Muscle of back (tissue), 13 donors: ENCODE measurements around the gene EXOSC9. TPM values are rescaled to one million over a fixed set of nuclear protein-coding genes. Genes with fewer than 3 reads are reported as not detected.
A peak's percentile ranks its signal among the peaks of the same experiment; 100 is the strongest.
"Not testable (repeated sequence)": the region's sequence is repeated elsewhere in the genome, so short reads cannot be mapped to it uniquely, and the experiment has no call there.

Experiments
- DNase-seq, 3 donors: peaks; one replicate each; pipeline versions ENCODE4 v3.0.0 to v3.0.0-alpha.2; 2013
- long read RNA-seq, 9 donors: transcript quantifications; one replicate each; lab custom pipeline, GENCODE V29; 2026
- polyA plus RNA-seq, 10 donors: library from polyadenylated mRNA; unstranded; fragments of 120-200 nt; gene quantifications; one replicate each; pipeline ENCODE4 v1.2.1, GENCODE V29; 2013; ENCODE audit not compliant: insufficient read length in 10 of 10

Gene EXOSC9
- 10 to 100 TPM; 23.9 to 42.3 (median 32.5) TPM for polyA plus RNA-seq
- long read RNA-seq, donor 1, partial matches to known transcripts: 6 of 9 reads
- long read RNA-seq, donor 1, other reads (novel, unspliced or antisense): 0 of 9 reads
- long read RNA-seq, donor 2, transcript EXOSC9-201 (12 exons, 1,481 nt): major isoform, 8 of 8 reads
- long read RNA-seq, donor 2, partial matches to known transcripts: 0 of 8 reads
- long read RNA-seq, donor 2, other reads (novel, unspliced or antisense): 0 of 8 reads
- long read RNA-seq, donor 3: 0 reads
- long read RNA-seq, donor 4, partial matches to known transcripts: 0 of 5 reads
- long read RNA-seq, donor 4, other reads (novel, unspliced or antisense): 0 of 5 reads
- long read RNA-seq, donor 5, transcript EXOSC9-201 (12 exons, 1,481 nt): major isoform, 6 of 7 reads
- long read RNA-seq, donor 5, partial matches to known transcripts: 0 of 7 reads
- long read RNA-seq, donor 5, other reads (novel, unspliced or antisense): 0 of 7 reads
- long read RNA-seq, donor 6, transcript EXOSC9-201 (12 exons, 1,481 nt): major isoform, 9 of 11 reads
- long read RNA-seq, donor 6, partial matches to known transcripts: 0 of 11 reads
- long read RNA-seq, donor 6, other reads (novel, unspliced or antisense): 0 of 11 reads
- long read RNA-seq, donor 7, partial matches to known transcripts: 0 of 2 reads
- long read RNA-seq, donor 7, other reads (novel, unspliced or antisense): 0 of 2 reads
- long read RNA-seq, donor 8, partial matches to known transcripts: 0 of 1 reads
- long read RNA-seq, donor 8, other reads (novel, unspliced or antisense): 0 of 1 reads
- long read RNA-seq, donor 9, partial matches to known transcripts: 0 of 1 reads
- long read RNA-seq, donor 9, other reads (novel, unspliced or antisense): 0 of 1 reads

DNA sequence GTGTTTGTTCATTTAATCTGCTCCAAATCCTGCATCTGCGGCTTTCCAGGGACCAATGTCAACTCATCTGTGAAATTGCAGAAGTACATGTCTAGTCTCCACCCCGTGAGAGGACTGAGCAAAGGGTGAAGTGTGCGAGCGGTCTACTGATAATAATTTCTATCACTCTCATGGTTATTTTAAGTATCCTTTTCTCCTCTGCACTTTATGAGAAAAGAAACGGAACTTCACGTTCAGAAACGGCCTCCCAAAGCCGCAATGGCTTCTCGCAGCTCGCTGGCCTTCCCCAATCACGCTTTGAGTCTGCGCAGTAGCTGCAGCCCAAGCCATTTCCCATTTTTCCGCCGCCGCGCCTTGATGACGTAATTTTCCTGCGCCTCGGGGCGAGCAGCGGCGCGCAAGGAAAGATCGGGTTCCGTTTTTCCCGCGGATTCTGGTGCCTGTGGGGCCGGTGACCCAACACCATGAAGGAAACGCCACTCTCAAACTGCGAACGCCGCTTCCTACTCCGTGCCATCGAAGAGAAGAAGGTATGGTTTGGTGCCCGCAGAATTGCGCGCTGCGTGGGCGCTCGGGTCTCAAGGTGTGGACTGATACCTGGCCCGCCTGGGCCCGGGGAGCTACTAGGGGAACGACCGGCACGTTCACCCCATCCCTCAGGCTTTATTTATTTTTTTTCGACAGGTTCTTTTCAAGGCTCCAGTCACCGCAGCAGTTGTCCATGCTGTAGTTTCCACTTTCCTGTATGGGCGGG lies at the start of gene EXOSC9:
Gene EXOSC9, plus strand, starts transcription at position 363 of the 754 bp plus-strand sequence. Its CDS starts 102 bp downstream, at position 465.
- peak; percentile 97 to 98 (median 97) for DNase-seq

DNA sequence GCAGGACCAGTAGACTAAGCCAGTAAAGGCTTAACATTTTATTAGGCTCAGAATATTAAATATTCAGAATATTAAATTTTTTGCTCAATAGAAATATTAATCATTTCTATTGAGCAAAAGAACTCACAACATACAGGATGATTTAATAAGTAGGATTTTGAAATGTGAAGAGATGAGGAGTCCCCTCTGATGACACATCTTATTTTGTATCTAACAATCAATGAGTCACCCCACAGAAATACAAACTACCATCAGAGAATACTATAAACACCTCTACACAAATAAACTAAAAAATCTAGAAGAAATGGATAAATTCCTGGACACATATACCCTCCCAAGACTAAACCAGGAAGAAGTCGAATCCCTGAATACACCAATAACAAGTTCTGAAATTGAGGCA lies 49.0 kb upstream of the EXOSC9 start:
- not testable (repeated sequence) for DNase-seq

GRCh38 chr4:121758925-121759568 lies 42.1 kb upstream of the EXOSC9 start:
- DNase-seq: no peak

GRCh38 chr4:121760205-121760604 lies 40.9 kb upstream of the EXOSC9 start:
- no peak for DNase-seq

DNA sequence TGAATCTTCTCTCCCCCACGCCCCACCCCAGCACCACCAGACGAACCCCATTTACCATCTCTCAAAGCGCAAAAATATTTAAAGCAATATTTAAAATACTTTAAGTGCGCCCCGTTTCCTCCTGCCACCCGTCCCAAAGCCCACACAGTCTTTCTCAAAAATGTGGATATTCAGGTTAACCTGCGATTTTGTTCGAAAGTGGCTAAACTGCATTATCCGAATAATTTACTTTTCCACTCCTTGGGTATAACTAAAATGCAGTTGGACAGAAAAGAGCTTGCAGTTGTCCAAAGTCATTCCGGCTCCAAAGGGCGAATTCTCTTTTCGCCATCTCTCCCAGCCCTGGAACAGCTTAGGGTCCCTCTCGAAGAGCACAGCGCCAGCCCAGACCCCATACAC lies 36.8 kb upstream of the EXOSC9 start:
- no peak for DNase-seq

- DNase-seq: peak in 1 of 3 donors; percentile 40
Observed at GRCh38 chr4:121764702-121765367, 36.3 kb upstream of the EXOSC9 start, which contains the start of gene SMIM43. Gene SMIM43, minus strand, starts transcription at chr4:121765164. Its CDS starts 59 bp downstream, at chr4:121765105.

DNA sequence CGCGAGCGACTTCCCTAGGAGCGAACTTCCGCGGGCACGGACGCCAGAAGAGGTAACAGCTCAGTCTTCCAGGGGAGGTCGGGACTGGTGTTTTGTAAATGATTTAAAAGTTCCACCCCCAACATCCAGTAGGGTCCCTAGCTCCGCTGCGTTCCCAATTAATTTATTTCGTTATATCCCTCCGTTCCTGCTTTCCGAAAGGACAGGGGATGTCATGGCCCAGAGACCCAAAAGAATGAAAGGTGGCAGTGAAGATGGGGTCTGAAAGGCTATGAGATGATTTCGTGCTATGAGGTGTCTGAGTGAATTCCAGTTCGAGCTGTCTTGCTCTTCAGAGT lies 35.8 kb upstream of the EXOSC9 start:
- DNase-seq: no peak

DNA sequence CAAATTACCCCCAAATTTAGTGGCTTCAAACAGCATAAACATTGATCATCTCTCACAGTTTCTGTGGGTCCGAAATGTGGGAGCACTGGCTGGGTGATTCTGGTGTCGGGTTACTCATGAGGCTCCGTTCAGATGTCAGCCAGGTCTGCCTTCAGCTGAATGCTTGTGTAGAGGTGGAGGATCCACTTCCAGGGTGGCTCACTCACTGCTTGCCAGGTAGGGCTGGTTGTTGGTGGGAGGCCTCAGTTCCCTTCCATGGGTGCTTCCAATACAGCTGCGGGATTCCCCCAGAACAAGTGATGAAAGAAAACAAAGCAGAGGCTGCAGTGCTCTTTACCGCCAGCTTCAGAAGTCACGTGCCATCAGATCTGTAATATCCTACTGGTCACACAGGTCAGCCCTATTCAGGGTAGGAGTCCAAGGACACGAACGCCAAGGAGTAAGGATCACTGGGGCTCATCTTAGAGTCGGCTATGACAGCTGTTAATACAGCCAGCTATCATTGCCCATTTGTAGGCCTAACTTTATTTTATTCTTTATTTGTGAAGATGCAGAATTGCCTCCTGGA lies 35.1 kb upstream of the EXOSC9 start:
- no peak for DNase-seq

DNA sequence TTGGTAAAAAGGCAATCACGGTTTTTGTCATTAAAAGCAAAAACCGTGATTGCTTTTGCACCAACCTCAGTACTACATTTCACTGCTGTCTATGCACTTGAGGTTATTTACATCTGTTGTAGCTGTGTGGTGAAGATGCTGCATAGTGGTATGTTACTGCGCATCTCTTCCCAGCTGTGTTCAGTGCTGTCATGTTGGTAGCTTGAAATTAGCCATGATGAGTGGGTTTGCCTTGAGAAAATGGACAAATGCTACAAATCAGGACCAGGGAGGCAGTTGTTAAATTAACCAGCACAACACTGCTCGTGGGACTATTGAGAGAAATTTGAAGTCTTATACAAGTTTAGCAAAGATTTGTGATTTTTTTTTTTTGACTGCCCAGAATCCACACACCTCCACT lies 34.0 kb upstream of the EXOSC9 start:
- no peak for DNase-seq

DNA sequence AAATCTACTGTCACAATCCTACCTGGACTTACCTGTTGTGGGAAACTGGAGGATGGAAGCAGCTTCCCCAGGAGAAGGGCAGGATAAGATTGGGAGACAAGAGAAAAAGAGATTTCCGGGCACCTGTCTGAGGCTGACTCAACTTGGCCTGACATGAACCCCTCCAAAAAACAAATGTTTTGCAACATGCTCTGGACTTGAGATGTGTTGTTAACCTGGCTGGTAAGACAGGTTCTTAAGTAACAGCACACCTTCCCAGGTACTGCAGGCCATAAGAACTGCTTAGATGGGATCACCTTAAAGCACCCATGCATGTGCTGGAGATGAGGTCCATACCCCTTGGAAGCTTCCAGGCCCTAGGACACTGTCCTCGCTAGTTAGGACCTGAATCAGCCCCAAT lies 31.8 kb upstream of the EXOSC9 start:
- DNase-seq: no peak

DNA sequence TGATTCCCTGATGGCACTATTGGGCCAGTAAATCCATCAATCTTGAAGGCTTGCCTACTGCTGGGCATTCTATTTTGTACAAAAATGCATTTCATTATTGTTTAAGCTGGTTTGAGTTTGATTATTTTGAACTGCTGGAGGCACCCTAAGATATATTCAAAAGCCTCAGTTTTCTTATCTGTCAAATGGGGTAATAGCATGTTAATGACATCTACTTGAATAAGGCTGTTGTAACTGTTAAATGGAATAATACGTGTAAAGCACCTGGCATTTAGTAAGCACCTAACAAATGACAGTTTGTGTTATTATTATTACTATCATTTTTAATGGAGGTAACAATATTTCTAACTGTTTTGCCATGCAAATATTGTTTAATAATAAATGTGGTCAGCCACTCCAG lies 29.3 kb upstream of the EXOSC9 start:
- DNase-seq: no peak

DNA sequence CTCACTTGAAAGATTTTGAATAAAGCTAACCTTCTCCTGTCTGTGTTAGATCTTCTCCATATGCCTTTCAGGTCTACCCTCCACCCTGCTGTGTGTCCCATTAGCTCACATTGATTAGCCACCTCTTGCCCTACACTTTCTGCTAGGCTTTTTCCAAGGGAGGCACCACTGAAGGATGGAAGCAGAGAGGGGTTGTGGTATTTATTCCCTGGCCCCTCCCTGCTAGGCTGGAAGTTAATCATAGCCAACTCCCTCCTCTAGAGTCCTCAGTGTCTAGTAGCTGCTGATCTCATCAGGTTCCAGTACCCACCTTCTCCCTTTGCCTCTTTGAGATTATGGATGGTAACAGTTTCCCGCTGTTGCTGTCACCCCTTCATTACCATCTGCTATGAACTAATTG lies 27.2 kb upstream of the EXOSC9 start:
- DNase-seq: no peak

GRCh38 chr4:121776610-121777401 lies 24.3 kb upstream of the EXOSC9 start:
- DNase-seq: no peak

DNA sequence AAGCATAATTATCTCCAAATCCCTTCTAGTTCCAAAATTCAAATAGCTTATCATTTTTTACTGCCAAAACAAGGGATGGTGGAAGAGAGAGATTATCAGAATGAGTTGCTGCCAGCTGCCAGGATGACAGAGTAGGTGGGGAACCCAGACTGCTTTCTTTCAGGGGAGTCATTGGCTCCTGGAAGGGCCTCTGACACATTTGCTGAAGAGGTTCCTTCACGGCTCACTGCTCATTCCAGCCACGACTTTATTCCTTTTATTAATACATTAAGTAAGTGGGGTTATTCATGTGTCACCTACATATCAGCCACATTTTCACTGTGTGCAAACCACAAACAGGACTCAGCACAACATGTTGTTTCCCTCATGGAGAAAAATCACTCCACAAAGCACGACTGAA lies 23.5 kb upstream of the EXOSC9 start:
- no peak for DNase-seq

DNA sequence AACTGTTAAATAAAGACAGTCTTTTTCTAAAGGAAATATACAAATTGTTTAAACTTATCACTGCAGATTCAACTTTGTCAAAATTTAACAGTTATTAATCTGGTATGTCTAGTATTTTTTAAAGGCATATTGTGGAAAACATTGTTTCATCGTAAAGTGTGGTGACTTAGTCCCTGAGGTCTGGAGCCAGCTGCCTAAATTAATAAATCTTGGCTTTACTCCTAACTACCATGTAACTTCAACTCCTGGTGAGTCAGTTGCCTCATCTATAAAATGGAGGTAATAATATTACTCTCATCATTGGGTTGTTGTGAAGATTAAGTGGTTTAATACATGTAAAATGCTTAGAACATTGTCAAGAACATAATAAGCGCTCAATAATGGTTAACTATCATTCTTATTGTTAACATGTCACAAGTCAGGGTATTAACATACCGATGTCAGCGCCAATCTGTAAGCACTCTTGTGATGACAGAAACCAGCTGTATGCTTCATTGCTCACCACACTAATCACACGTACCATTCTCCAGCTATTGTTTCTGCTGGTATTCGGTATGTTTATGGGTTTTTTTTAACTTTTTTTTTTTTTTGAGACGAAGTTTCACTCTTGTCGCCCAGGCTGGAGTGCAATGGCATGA lies 22.0 kb upstream of the EXOSC9 start:
- no peak for DNase-seq

GRCh38 chr4:121783210-121783609 lies 17.9 kb upstream of the EXOSC9 start:
- no peak for DNase-seq

GRCh38 chr4:121784401-121784800 lies 16.7 kb upstream of the EXOSC9 start:
- no peak for DNase-seq

DNA sequence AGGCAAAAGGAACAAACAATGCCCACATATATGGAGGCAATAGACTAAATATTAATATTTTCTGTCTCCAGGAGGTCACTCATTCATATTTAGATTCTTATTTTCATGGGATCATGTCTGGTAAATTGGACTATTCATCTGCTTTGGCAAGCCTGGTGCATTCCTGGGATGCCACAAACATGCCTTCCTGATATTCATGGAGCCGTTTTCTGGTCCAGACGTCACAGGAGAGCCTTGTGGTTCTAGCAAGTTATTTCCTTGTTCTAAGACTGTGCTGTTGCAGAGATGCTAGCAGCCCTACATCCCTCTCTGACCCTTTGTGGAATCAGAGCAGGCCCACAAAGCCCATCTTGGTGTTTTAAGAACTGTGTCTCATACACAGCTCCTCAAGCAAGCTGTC lies 16.1 kb upstream of the EXOSC9 start:
- peak in 2 of 3 donors; percentile 28 to 96 for DNase-seq

DNA sequence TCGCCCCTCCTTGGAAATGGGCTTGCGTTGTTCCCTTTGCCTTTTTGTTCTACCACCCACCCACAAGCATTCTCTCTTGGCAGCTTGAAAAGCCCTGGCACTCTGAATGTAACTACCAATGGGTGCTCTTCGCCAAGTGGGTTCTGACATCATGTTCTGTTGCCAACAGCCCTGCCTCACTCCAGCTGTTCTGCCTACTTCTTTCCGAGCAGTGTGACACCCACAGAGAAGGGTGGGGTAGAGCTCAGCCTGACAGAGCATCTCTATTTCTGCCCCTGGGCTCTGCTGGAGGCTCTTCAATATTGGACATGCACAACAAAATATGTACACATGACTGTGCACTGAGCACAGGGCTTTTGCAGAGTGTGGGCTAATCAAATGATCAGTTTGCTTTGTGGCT lies 15.6 kb upstream of the EXOSC9 start:
- DNase-seq: peak in 1 of 3 donors; percentile 30
